ENCODE results near the gene FAM50A. TPM values are rescaled to one million over a fixed set of nuclear protein-coding genes. Genes with fewer than 3 reads are reported as not detected.

Gene FAM50A
- total RNA-seq, 1 donor = 39.0 TPM

DNA sequence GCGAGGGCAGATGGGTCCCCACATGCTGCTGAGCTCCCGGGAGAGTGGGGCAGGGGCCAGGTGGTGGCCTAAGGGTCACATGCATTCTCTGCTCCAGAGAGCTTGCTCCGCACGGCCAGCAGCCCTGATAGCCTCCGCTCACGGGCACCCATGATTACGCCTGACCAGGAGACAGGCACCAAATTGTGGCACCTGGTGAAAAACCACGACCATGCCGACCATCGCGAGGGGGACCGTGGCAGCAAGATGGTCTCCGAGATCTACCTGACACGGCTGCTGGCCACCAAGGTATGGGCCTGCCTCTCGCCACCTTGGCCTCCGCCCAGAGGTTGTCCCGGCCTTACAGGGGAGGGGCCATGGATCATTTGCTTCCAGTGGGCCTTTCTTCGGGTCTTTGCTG, 25.9 kb downstream of the FAM50A start:
- DNase-seq (ENCODE audit: low read depth) = no peak
- TF ChIP-seq, protein P1, sequence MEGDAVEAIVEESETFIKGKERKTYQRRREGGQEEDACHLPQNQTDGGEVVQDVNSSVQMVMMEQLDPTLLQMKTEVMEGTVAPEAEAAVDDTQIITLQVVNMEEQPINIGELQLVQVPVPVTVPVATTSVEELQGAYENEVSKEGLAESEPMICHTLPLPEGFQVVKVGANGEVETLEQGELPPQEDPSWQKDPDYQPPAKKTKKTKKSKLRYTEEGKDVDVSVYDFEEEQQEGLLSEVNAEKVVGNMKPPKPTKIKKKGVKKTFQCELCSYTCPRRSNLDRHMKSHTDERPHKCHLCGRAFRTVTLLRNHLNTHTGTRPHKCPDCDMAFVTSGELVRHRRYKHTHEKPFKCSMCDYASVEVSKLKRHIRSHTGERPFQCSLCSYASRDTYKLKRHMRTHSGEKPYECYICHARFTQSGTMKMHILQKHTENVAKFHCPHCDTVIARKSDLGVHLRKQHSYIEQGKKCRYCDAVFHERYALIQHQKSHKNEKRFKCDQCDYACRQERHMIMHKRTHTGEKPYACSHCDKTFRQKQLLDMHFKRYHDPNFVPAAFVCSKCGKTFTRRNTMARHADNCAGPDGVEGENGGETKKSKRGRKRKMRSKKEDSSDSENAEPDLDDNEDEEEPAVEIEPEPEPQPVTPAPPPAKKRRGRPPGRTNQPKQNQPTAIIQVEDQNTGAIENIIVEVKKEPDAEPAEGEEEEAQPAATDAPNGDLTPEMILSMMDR (IDR thresholded peaks at IDR 0.05; ENCODE audit: insufficient read depth, low read length) = no peak
- no peak overlapping the region for H3K4me3 ChIP-seq (ENCODE audit: low read depth, low read length)

DNA sequence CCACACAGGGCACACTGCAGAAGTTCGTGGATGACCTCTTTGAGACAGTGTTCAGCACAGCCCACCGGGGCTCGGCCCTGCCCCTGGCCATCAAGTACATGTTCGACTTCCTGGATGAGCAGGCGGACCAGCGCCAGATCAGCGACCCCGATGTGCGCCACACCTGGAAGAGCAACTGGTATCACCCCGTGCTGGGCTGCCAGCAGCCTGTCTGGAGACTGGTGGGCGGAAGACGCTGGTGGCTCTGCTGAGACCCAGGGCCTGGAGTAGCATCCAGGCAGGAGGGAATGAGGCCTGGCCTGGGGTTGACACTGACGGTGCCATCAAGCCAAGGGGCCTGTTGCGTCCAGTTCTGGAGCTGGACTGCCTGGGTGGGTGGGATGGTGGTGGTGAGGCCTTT, 26.5 kb downstream of the FAM50A start:
- TF ChIP-seq, protein P1 (IDR thresholded peaks at IDR 0.05; ENCODE audit: insufficient read depth, low read length) = no peak
- no peak overlapping the region for H3K4me3 ChIP-seq (ENCODE audit: low read depth, low read length)
- DNase-seq (ENCODE audit: low read depth) = no peak

DNA sequence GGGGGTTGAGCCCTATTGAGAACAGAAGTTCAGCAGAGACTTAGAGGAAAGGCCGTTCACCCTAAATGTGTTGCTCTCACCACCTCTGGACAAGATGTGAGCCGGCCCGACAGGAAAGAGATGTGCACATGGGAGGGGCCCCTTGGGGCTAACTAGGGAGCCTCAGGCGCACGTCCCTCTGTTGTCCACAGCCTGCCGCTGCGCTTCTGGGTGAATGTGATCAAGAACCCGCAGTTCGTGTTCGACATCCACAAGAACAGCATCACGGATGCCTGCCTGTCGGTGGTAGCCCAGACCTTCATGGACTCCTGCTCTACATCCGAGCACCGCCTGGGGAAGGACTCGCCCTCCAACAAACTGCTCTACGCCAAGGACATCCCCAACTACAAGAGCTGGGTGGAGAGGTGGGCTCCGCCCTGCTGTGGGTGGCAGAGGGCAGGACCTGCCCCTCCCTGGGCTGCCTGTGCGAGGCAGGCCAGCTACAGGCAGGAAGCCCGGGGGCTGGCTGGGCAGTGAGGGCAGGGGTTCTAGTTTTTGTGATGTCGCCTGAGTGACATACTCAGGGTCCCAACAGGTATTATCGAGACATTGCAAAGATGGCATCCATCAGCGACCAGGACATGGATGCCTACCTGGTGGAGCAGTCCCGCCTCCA, 27.1 kb downstream of the FAM50A start:
- H3K4me3 ChIP-seq (ENCODE audit: low read depth, low read length) = no peak overlapping the region
- TF ChIP-seq, protein P1 (IDR thresholded peaks at IDR 0.05; ENCODE audit: insufficient read depth, low read length) = no peak
- DNase-seq (ENCODE audit: low read depth) = no peak

DNA sequence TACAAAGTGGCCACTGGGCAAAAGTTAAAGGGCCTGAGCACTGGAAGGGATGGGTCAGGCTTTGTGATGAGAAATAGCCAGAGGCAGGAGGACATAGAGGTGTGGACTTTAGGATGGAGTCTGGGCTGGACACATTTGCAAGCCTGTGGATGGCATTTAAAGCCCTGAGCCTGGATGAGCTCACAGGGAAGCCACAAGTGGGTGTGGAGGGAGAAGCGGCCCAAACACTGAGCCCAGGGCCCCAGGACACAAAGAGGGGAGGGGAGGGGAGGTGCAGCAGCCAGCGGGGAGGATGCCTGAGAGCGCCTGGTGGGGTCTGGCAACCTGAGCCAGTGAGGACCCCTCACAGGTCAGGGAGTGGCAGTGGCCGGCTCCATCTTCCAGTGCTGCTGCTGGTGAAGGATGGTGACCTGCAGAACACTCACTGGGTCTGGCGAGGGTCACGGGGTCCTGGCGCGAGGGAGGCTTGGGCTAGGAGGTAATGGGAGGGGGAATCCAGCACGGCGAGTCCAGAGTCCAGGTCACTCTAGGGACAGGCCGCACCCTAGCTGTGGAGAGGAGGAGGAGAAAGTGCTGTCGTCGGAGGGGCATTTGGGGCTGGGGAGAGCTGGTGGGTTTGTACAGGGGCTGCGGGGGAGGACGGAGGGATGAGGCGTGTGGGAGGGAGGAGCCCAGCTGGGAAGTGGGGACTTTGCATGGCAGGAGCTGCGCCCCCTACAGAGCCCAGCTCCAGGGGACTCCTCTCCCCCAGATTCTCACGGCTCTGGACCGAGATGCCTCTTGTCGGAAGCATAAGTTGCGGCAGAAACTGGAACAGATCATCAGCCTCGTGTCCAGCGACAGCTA, 28.1 kb downstream of the FAM50A start:
- H3K4me3 ChIP-seq (ENCODE audit: low read depth, low read length) = no peak overlapping the region
- TF ChIP-seq, protein P1 (IDR thresholded peaks at IDR 0.05; ENCODE audit: insufficient read depth, low read length) = no peak
- no peak for DNase-seq (ENCODE audit: low read depth)

DNA sequence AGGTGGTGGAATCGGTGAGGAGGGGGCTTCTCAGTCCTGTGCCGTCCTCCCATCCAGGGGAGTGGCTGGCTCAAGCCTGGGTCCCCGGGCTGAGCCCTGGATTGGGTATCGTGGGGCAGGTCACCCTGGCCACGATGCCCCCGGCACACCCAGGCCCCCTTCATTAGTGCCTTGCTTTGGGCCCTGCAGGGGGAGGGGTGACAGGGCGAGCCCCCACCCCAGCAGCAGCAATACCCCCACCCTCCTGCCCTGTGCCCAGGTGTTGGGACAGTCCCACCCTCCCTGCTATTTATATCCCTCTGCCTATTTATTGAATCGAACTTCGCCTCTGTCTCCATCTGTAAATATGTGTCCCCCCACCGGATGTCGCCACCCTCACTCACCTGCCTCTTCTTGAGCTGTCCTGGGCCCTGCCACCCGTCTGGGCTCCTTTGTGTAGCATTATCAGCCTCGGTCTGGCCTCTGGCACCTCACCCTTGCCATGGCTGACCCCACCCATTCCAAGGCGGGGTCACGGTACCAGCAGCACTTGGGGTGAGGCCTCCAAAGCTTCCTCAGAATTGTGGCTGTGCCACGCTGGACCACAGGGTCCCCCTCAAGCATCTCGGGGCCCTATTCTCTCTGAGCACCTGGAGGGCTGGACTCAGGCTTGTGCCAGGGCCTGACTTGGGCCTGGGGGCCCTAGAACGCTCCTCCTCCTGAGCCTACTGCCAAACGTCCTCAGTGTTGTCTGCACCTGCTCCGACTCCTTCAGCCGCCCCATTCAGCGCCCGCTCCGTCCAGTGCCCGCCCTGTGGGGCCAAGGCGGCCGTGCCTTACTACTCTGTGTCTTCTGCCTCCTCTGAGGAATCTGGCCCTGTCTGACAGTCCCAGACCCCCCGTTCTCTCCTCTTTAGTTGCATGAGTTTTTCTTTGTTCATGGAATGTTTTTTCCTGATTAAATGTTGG, 29.0 kb downstream of the FAM50A start:
- TF ChIP-seq, protein P1 (IDR thresholded peaks at IDR 0.05; ENCODE audit: insufficient read depth, low read length) = no peak
- no peak overlapping the region for H3K4me3 ChIP-seq (ENCODE audit: low read depth, low read length)
- DNase-seq (ENCODE audit: low read depth) = no peak

DNA sequence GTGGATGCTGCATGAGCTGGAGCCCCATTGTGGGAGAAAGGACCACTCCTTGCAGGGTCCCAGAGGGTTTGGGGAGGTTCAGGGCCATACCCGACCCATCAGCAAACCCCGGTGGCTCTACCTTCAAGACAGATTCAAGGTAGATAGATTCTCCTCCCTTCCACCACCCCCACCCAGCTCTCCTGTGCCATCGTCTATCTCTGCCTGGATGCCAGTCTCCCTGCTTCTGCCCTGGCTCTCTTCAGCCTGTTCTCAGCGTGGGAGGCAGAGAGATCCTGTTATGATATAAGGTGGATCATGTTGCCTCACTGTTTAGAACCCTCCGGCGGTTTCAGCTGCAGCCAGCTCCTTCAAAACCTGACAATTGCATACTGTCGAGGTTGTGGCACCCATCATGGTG, 29.7 kb downstream of the FAM50A start:
- TF ChIP-seq, protein P1 (IDR thresholded peaks at IDR 0.05; ENCODE audit: insufficient read depth, low read length) = no peak
- DNase-seq (ENCODE audit: low read depth) = no peak
- no peak overlapping the region for H3K4me3 ChIP-seq (ENCODE audit: low read depth, low read length)
